GM12801 (cell line): ENCODE measurements around the gene COL8A2.

Experiments used
- CTCF ChIP-seq: IDR thresholded peaks from one replicate; pipeline ENCODE4 v1.5.1; 2011; ENCODE audit warnings: control low read depth; ENCODE audit not compliant: insufficient read length; ENCODE audit errors: extremely low read depth

The COL8A2 gene

GRCh38 chr1:36166938-36167905 lies 42.2 kb upstream of the COL8A2 start:
- no peak for TF ChIP-seq CTCF

GRCh38 chr1:36166136-36166535 lies 41.1 kb upstream of the COL8A2 start:
- no peak for TF ChIP-seq CTCF

GRCh38 chr1:36165145-36165544 lies 40.1 kb upstream of the COL8A2 start:
- TF ChIP-seq CTCF, result no peak

GRCh38 chr1:36164361-36164760 lies 39.3 kb upstream of the COL8A2 start:
- TF ChIP-seq CTCF, result no peak

GRCh38 chr1:36163426-36163825 lies 38.4 kb upstream of the COL8A2 start:
- no peak for TF ChIP-seq CTCF

- TF ChIP-seq CTCF, result no peak
Measured at GRCh38 chr1:36162680-36163239, 37.7 kb upstream of the COL8A2 start.

GRCh38 chr1:36161641-36162531 lies 36.9 kb upstream of the COL8A2 start:
- TF ChIP-seq CTCF, result no peak
